ENCODE measurements around the gene S100A12.

Gene S100A12

GRCh38 chr1:153396461-153396860, 21.0 kb upstream of the S100A12 start:
- Histone ChIP-seq H3K27me3 (replicated peaks; ENCODE audit: insufficient read depth, low read length) (peaks cover 14% of the 10 kb centered on the region), H3K79me2 (ENCODE audit: low read length) (no peaks in the 10 kb centered on the region), H3F3A (ENCODE audit: insufficient read depth, low read length) (no peaks in the 10 kb centered on the region), H3K4me2 (ENCODE audit: low read depth, low read length) (no peak overlapping the region), H3K4me3 (ENCODE audit: low read length) (no peak overlapping the region), H3K9me2 (replicated peaks; ENCODE audit: insufficient read depth, low read length) (no peaks in the 10 kb centered on the region), H3K9me3 (replicated peaks; ENCODE audit: insufficient read depth, low read length) (no peaks in the 10 kb centered on the region), H2AFZ (ENCODE audit: low read length) (no peak overlapping the region), H3K27ac (ENCODE audit: low read length) (no peak overlapping the region), H4K20me1 (ENCODE audit: insufficient read depth, low read length) (no peaks in the 10 kb centered on the region), H3K4me1 (ENCODE audit: low read length) (no peaks in the 10 kb centered on the region), H3K36me3 (replicated peaks; ENCODE audit: insufficient read depth, low read length) (no peaks in the 10 kb centered on the region), H3K9ac (ENCODE audit: low read length) (no peak overlapping the region)
- DNase-seq = no peak
- TF ChIP-seq EZH2phosphoT487 (IDR thresholded peaks at IDR 0.05; ENCODE audit: low read length) (no peak), EZH2 (optimal IDR thresholded peaks at IDR 0.05; ENCODE audit: low read depth, low read length) (no peak), CTCF (IDR thresholded peaks at IDR 0.05; ENCODE audit: low read length) (no peak)

GRCh38 chr1:153395776-153396175, 20.4 kb upstream of the S100A12 start:
- Histone ChIP-seq H3K4me1 (ENCODE audit: low read length) (no peaks in the 10 kb centered on the region), H3K4me2 (ENCODE audit: low read depth, low read length) (no peak overlapping the region), H3K79me2 (ENCODE audit: low read length) (no peaks in the 10 kb centered on the region), H3F3A (ENCODE audit: insufficient read depth, low read length) (no peaks in the 10 kb centered on the region), H3K9me2 (replicated peaks; ENCODE audit: insufficient read depth, low read length) (no peaks in the 10 kb centered on the region), H3K36me3 (replicated peaks; ENCODE audit: insufficient read depth, low read length) (no peaks in the 10 kb centered on the region), H2AFZ (ENCODE audit: low read length) (no peak overlapping the region), H3K9ac (ENCODE audit: low read length) (no peak overlapping the region), H3K27me3 (replicated peaks; ENCODE audit: insufficient read depth, low read length) (peaks cover 16% of the 10 kb centered on the region), H3K4me3 (ENCODE audit: low read length) (no peak overlapping the region), H3K27ac (ENCODE audit: low read length) (no peak overlapping the region), H4K20me1 (ENCODE audit: insufficient read depth, low read length) (no peaks in the 10 kb centered on the region), H3K9me3 (replicated peaks; ENCODE audit: insufficient read depth, low read length) (no peaks in the 10 kb centered on the region)
- no peak for DNase-seq
- TF ChIP-seq EZH2 (optimal IDR thresholded peaks at IDR 0.05; ENCODE audit: low read depth, low read length) (no peak), CTCF (IDR thresholded peaks at IDR 0.05; ENCODE audit: low read length) (no peak), EZH2phosphoT487 (IDR thresholded peaks at IDR 0.05; ENCODE audit: low read length) (no peak)

- TF ChIP-seq EZH2phosphoT487 (IDR thresholded peaks at IDR 0.05; ENCODE audit: low read length) = no peak
- no peak for TF ChIP-seq CTCF (IDR thresholded peaks at IDR 0.05; ENCODE audit: low read length)
- no peak for TF ChIP-seq EZH2 (optimal IDR thresholded peaks at IDR 0.05; ENCODE audit: low read depth, low read length)
- Histone ChIP-seq H3K4me3 (ENCODE audit: low read length) (no peak overlapping the region), H3K4me2 (ENCODE audit: low read depth, low read length) (no peak overlapping the region), H3K36me3 (replicated peaks; ENCODE audit: insufficient read depth, low read length) (no peaks in the 10 kb centered on the region), H3K9me3 (replicated peaks; ENCODE audit: insufficient read depth, low read length) (no peaks in the 10 kb centered on the region), H3K9me2 (replicated peaks; ENCODE audit: insufficient read depth, low read length) (no peaks in the 10 kb centered on the region), H4K20me1 (ENCODE audit: insufficient read depth, low read length) (no peaks in the 10 kb centered on the region), H3K4me1 (ENCODE audit: low read length) (no peaks in the 10 kb centered on the region), H3K27ac (ENCODE audit: low read length) (no peak overlapping the region), H3F3A (ENCODE audit: insufficient read depth, low read length) (no peaks in the 10 kb centered on the region), H3K79me2 (ENCODE audit: low read length) (no peaks in the 10 kb centered on the region), H3K27me3 (replicated peaks; ENCODE audit: insufficient read depth, low read length) (peaks cover 16% of the 10 kb centered on the region), H2AFZ (ENCODE audit: low read length) (no peak overlapping the region), H3K9ac (ENCODE audit: low read length) (no peak overlapping the region)
- no peak for DNase-seq
Observed at GRCh38 chr1:153395136-153395685, 19.8 kb upstream of the S100A12 start.
